GM18909 (cell line): ENCODE measurements around the gene CCDC107.

Experiments
- ATAC-seq: cut with Tn5 transposase; IDR thresholded peaks from one replicate; pipeline ENCODE4 v1.9.1; 2021; ENCODE audit warnings: mild to moderate bottlenecking; ENCODE audit not compliant: unreplicated experiment, poor library complexity

The CCDC107 gene

GRCh38 chr9:35659340-35659739, 1.2 kb downstream of the CCDC107 start:
- ATAC-seq, result no peak

GRCh38 chr9:35660966-35661415, 2.9 kb downstream of the CCDC107 start:
- ATAC-seq, result no peak

- no peak for ATAC-seq
Observed at GRCh38 chr9:35661756-35662350, 3.8 kb downstream of the CCDC107 start.

- no peak for ATAC-seq
Observed at GRCh38 chr9:35662437-35662836, 4.3 kb downstream of the CCDC107 start.

- ATAC-seq, result peak; percentile 71
Observed at GRCh38 chr9:35664531-35665470, 6.7 kb downstream of the CCDC107 start, which contains the start of gene ARHGEF39. Gene ARHGEF39, minus strand, starts transcription at chr9:35665195. Its CDS starts 26 bp downstream, at chr9:35665169.

- no peak for ATAC-seq
Observed at GRCh38 chr9:35665471-35665818, 7.4 kb downstream of the CCDC107 start.

- no peak for ATAC-seq
Observed at GRCh38 chr9:35666045-35666444, 8.0 kb downstream of the CCDC107 start.

- no peak for ATAC-seq
Observed at GRCh38 chr9:35666549-35666948, 8.5 kb downstream of the CCDC107 start.

- no peak for ATAC-seq
Observed at GRCh38 chr9:35667939-35668338, 9.8 kb downstream of the CCDC107 start.

GRCh38 chr9:35669331-35670145, 11.4 kb downstream of the CCDC107 start:
- ATAC-seq, result no peak

GRCh38 chr9:35673132-35674024, 15.3 kb downstream of the CCDC107 start, which contains the start of gene CA9:
Gene CA9, plus strand, starts transcription at chr9:35673928. Its CDS starts 32 bp downstream, at chr9:35673960.
- no peak for ATAC-seq

- no peak for ATAC-seq
Observed at GRCh38 chr9:35674025-35674361, 15.9 kb downstream of the CCDC107 start.

GRCh38 chr9:35675204-35675603, 17.1 kb downstream of the CCDC107 start:
- ATAC-seq, result no peak

GRCh38 chr9:35675732-35676392, 17.8 kb downstream of the CCDC107 start:
- no peak for ATAC-seq

GRCh38 chr9:35679091-35679490, 21.0 kb downstream of the CCDC107 start:
- ATAC-seq, result no peak

GRCh38 chr9:35679766-35680330, 21.8 kb downstream of the CCDC107 start:
- no peak for ATAC-seq

- ATAC-seq, result peak; percentile 62
Observed at GRCh38 chr9:35680331-35681105, 22.4 kb downstream of the CCDC107 start.

- no peak for ATAC-seq
Observed at GRCh38 chr9:35681341-35682002, 23.4 kb downstream of the CCDC107 start.
